GM23338 (cell line): ENCODE measurements around the gene AOPEP.

Experiments used
- CREB1 ChIP-seq: fragments of 250-450 bp; sonication (Bioruptor Pico); IDR thresholded peaks from 2 replicates; pipeline ENCODE4 v1.5.0; 2020; ENCODE audit warnings: low read depth, mild to moderate bottlenecking, moderate library complexity
- EZH2 ChIP-seq: fragments of 200-600 bp; sonication (generic); IDR thresholded peaks from one replicate; pipeline ENCODE4 v1.8.0; 2017; ENCODE audit warnings: antibody characterized with exemption, mild to moderate bottlenecking, low read depth; ENCODE audit not compliant: unreplicated experiment
- EZH2phosphoT487 ChIP-seq: fragments of 200-600 bp; sonication (generic); IDR thresholded peaks from one replicate; pipeline ENCODE4 v1.8.1; 2018; ENCODE audit warnings: antibody characterized with exemption; ENCODE audit not compliant: unreplicated experiment
- JUNB ChIP-seq: IDR thresholded peaks from one replicate; pipeline ENCODE4 v1.6.1; 2016; ENCODE audit warnings: antibody characterized with exemption; ENCODE audit not compliant: unreplicated experiment
- NANOG ChIP-seq: IDR thresholded peaks from 2 replicates; pipeline ENCODE4 v1.6.1; 2016; ENCODE audit warnings: antibody characterized with exemption, borderline replicate concordance
- POLR2AphosphoS5 ChIP-seq: IDR thresholded peaks from 2 replicates; pipeline ENCODE4 v1.6.1; 2016; ENCODE audit warnings: antibody characterized with exemption, low read depth
- ZNF114 ChIP-seq: fragments of 250-450 bp; sonication (Bioruptor Pico); IDR thresholded peaks from 2 replicates; pipeline ENCODE4 v1.5.0; 2020; ENCODE audit warnings: mild to moderate bottlenecking, moderate library complexity
- ZNF331 ChIP-seq: fragments of 250-450 bp; sonication (Bioruptor Pico); IDR thresholded peaks from 2 replicates; pipeline ENCODE4 v1.5.0; 2020; ENCODE audit warnings: low read depth, mild to moderate bottlenecking, moderate library complexity
- TF ChIP-seq, protein P1 (sequence below), 2 experiments: fragments of 200-600 bp in 1 of 2; sonication (generic) in 1 of 2; conservative IDR thresholded peaks; 2 replicates each; pipeline versions ENCODE4 v1.5.1 to v1.6.1; 2016 to 2017; ENCODE audit warnings: antibody characterized with exemption in 2 of 2, low read depth in 2 of 2, mild to moderate bottlenecking in 2 of 2, moderate library complexity in 1 of 2
- TF ChIP-seq, protein P2 (sequence below): IDR thresholded peaks from one replicate; pipeline ENCODE4 v1.6.1; 2018; ENCODE audit warnings: antibody characterized with exemption; ENCODE audit not compliant: unreplicated experiment
- TF ChIP-seq, protein P3 (sequence below): fragments of 250-450 bp; sonication (Bioruptor Pico); IDR thresholded peaks from 2 replicates; pipeline ENCODE4 v1.5.0; 2020; ENCODE audit warnings: mild to moderate bottlenecking, moderate library complexity

DNA sequence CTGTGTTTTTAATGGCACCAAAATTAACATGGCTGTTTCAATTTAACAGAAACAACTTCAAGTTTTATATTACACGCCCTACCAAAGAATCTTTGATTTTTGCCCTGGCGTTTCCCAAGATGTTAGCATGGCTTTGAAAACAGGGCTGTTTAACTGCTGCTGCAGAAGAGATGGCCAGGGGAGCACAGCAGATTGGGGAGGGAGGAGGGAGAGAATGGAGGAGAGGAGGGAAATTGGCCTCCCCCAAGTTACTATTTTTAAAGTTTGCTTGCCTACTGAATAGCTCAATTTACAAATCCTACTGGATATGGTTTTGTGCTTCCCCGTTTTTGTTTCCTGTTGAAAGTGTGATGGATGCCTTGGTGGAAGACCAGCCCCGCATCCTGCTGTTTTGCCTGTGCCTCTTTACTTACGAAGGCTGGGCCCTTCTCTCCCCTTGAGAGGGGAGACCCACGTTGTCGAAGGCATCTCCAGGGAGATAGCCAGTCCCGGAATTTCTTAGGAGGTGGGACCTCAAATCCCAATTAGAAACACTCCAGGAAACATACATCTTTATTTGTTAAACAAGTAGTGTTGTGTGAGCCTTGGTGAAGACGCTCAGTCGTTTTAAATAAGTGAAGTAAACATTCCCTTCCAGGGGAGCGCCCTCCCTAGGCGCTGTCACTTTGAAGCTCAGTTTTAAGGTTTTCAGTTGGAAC, 98.6 kb downstream of the AOPEP start:
- TF ChIP-seq, protein P1, sequence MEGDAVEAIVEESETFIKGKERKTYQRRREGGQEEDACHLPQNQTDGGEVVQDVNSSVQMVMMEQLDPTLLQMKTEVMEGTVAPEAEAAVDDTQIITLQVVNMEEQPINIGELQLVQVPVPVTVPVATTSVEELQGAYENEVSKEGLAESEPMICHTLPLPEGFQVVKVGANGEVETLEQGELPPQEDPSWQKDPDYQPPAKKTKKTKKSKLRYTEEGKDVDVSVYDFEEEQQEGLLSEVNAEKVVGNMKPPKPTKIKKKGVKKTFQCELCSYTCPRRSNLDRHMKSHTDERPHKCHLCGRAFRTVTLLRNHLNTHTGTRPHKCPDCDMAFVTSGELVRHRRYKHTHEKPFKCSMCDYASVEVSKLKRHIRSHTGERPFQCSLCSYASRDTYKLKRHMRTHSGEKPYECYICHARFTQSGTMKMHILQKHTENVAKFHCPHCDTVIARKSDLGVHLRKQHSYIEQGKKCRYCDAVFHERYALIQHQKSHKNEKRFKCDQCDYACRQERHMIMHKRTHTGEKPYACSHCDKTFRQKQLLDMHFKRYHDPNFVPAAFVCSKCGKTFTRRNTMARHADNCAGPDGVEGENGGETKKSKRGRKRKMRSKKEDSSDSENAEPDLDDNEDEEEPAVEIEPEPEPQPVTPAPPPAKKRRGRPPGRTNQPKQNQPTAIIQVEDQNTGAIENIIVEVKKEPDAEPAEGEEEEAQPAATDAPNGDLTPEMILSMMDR (conservative IDR thresholded peaks at IDR 0.05; ENCODE audit: low read depth in 2 of 2) = 0 out of 4 replicates have a peak, but pooled peaks of 1 of the 2 experiments have one; percentile 14
- TF ChIP-seq EZH2 (no peak), POLR2AphosphoS5 (no peak), JUNB (no peak), ZNF114 (CRISPR knock-in tag) (no peak), EZH2phosphoT487 (no peak), CREB1 (CRISPR knock-in tag) (no peak), NANOG (no peak), ZNF331 (CRISPR knock-in tag) (no peak)
- TF ChIP-seq, protein P2, sequence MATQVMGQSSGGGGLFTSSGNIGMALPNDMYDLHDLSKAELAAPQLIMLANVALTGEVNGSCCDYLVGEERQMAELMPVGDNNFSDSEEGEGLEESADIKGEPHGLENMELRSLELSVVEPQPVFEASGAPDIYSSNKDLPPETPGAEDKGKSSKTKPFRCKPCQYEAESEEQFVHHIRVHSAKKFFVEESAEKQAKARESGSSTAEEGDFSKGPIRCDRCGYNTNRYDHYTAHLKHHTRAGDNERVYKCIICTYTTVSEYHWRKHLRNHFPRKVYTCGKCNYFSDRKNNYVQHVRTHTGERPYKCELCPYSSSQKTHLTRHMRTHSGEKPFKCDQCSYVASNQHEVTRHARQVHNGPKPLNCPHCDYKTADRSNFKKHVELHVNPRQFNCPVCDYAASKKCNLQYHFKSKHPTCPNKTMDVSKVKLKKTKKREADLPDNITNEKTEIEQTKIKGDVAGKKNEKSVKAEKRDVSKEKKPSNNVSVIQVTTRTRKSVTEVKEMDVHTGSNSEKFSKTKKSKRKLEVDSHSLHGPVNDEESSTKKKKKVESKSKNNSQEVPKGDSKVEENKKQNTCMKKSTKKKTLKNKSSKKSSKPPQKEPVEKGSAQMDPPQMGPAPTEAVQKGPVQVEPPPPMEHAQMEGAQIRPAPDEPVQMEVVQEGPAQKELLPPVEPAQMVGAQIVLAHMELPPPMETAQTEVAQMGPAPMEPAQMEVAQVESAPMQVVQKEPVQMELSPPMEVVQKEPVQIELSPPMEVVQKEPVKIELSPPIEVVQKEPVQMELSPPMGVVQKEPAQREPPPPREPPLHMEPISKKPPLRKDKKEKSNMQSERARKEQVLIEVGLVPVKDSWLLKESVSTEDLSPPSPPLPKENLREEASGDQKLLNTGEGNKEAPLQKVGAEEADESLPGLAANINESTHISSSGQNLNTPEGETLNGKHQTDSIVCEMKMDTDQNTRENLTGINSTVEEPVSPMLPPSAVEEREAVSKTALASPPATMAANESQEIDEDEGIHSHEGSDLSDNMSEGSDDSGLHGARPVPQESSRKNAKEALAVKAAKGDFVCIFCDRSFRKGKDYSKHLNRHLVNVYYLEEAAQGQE = no peak
- TF ChIP-seq, protein P3, sequence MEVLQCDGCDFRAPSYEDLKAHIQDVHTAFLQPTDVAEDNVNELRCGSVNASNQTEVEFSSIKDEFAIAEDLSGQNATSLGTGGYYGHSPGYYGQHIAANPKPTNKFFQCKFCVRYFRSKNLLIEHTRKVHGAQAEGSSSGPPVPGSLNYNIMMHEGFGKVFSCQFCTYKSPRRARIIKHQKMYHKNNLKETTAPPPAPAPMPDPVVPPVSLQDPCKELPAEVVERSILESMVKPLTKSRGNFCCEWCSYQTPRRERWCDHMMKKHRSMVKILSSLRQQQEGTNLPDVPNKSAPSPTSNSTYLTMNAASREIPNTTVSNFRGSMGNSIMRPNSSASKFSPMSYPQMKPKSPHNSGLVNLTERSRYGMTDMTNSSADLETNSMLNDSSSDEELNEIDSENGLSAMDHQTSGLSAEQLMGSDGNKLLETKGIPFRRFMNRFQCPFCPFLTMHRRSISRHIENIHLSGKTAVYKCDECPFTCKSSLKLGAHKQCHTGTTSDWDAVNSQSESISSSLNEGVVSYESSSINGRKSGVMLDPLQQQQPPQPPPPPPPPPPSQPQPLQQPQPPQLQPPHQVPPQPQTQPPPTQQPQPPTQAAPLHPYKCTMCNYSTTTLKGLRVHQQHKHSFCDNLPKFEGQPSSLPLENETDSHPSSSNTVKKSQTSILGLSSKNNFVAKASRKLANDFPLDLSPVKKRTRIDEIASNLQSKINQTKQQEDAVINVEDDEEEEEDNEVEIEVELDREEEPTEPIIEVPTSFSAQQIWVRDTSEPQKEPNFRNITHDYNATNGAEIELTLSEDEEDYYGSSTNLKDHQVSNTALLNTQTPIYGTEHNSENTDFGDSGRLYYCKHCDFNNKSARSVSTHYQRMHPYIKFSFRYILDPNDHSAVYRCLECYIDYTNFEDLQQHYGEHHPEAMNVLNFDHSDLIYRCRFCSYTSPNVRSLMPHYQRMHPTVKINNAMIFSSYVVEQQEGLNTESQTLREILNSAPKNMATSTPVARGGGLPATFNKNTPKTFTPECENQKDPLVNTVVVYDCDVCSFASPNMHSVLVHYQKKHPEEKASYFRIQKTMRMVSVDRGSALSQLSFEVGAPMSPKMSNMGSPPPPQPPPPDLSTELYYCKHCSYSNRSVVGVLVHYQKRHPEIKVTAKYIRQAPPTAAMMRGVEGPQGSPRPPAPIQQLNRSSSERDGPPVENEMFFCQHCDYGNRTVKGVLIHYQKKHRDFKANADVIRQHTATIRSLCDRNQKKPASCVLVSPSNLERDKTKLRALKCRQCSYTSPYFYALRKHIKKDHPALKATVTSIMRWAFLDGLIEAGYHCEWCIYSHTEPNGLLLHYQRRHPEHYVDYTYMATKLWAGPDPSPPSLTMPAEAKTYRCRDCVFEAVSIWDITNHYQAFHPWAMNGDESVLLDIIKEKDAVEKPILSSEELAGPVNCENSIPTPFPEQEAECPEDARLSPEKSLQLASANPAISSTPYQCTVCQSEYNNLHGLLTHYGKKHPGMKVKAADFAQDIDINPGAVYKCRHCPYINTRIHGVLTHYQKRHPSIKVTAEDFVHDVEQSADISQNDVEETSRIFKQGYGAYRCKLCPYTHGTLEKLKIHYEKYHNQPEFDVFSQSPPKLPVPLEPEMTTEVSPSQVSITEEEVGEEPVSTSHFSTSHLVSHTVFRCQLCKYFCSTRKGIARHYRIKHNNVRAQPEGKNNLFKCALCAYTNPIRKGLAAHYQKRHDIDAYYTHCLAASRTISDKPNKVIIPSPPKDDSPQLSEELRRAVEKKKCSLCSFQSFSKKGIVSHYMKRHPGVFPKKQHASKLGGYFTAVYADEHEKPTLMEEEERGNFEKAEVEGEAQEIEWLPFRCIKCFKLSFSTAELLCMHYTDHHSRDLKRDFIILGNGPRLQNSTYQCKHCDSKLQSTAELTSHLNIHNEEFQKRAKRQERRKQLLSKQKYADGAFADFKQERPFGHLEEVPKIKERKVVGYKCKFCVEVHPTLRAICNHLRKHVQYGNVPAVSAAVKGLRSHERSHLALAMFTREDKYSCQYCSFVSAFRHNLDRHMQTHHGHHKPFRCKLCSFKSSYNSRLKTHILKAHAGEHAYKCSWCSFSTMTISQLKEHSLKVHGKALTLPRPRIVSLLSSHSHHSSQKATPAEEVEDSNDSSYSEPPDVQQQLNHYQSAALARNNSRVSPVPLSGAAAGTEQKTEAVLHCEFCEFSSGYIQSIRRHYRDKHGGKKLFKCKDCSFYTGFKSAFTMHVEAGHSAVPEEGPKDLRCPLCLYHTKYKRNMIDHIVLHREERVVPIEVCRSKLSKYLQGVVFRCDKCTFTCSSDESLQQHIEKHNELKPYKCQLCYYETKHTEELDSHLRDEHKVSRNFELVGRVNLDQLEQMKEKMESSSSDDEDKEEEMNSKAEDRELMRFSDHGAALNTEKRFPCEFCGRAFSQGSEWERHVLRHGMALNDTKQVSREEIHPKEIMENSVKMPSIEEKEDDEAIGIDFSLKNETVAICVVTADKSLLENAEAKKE (CRISPR knock-in tag) = peak; percentile 62; the same call in 1 of the 2 replicates
